HepG2 (cell line): ENCODE data around the gene SS18L1. TPM values are rescaled to one million over a fixed set of nuclear protein-coding genes. Genes with fewer than 3 reads are reported as not detected.
A peak's percentile ranks its signal among the peaks of the same experiment; 100 is the strongest.

Experiments
- CEBPG ChIP-seq: IDR thresholded peaks from 2 replicates; pipeline ENCODE4 v1.6.1; 2016
- CENPX ChIP-seq: sonication (generic); formaldehyde crosslinking; IDR thresholded peaks from 2 replicates; pipeline ENCODE4 v1.9.0; 2021; ENCODE audit warnings: mild to moderate bottlenecking, missing genetic modification reagents, moderate library complexity
- DMAP1 ChIP-seq: IDR thresholded peaks from 2 replicates; pipeline ENCODE4 v1.6.1; 2016
- ERF ChIP-seq: IDR thresholded peaks from 2 replicates; pipeline ENCODE4 v1.6.1; 2018; ENCODE audit warnings: missing biosample characterization, missing genetic modification reagents
- HMG20A ChIP-seq: IDR thresholded peaks from 2 replicates; pipeline ENCODE4 v1.6.1; 2016; ENCODE audit warnings: borderline replicate concordance
- HOXA5 ChIP-seq: sonication (generic); formaldehyde crosslinking; IDR thresholded peaks from 2 replicates; pipeline ENCODE4 v1.4.0; 2020; ENCODE audit warnings: missing genetic modification reagents
- MTF2 ChIP-seq: sonication (generic); formaldehyde crosslinking; IDR thresholded peaks from 2 replicates; pipeline ENCODE4 v1.5.0; 2020; ENCODE audit warnings: missing genetic modification reagents, borderline replicate concordance
- MYNN ChIP-seq: sonication (generic); formaldehyde crosslinking; IDR thresholded peaks from 2 replicates; pipeline ENCODE4 v1.4.0; 2020; ENCODE audit warnings: mild to moderate bottlenecking, low read depth, missing genetic modification reagents
- NR3C1 ChIP-seq: sonication (generic); formaldehyde crosslinking; IDR thresholded peaks from 2 replicates; pipeline ENCODE4 v1.4.0; 2020; ENCODE audit warnings: missing genetic modification reagents
- REL ChIP-seq: sonication (generic); formaldehyde crosslinking; conservative IDR thresholded peaks from 2 replicates; pipeline ENCODE4 v1.8.0; 2022; ENCODE audit warnings: mild to moderate bottlenecking, missing genetic modification reagents, moderate library complexity
- TCF7 ChIP-seq: sonication (generic); IDR thresholded peaks from 2 replicates; pipeline ENCODE4 v1.6.1; 2016; ENCODE audit warnings: antibody characterized with exemption, low read depth
- ZBTB7A ChIP-seq: sonication (generic); formaldehyde crosslinking; IDR thresholded peaks from 2 replicates; pipeline ENCODE4 v1.8.0; 2022; ENCODE audit warnings: mild to moderate bottlenecking, missing genetic modification reagents
- ZFP36 ChIP-seq: fragments of 150-350 bp; IDR thresholded peaks from 2 replicates; pipeline ENCODE4 v1.6.1; 2018; ENCODE audit warnings: borderline replicate concordance, low read length, low read depth; ENCODE audit not compliant: partially characterized antibody
- ZFYVE20 ChIP-seq: sonication (generic); formaldehyde crosslinking; IDR thresholded peaks from 2 replicates; pipeline ENCODE4 v1.8.0; 2023; ENCODE audit warnings: low read depth, mild to moderate bottlenecking, moderate library complexity, missing genetic modification reagents, borderline replicate concordance
- ZNF136 ChIP-seq: sonication (generic); formaldehyde crosslinking; IDR thresholded peaks from 2 replicates; pipeline ENCODE4 v1.8.1; 2022; ENCODE audit warnings: low read depth, mild to moderate bottlenecking, moderate library complexity, missing genetic modification reagents
- ZNF563 ChIP-seq: sonication (generic); formaldehyde crosslinking; IDR thresholded peaks from 2 replicates; pipeline ENCODE4 v1.8.0; 2022; ENCODE audit warnings: mild to moderate bottlenecking, moderate library complexity, missing genetic modification reagents
- ZNF564 ChIP-seq: sonication (generic); formaldehyde crosslinking; IDR thresholded peaks from 2 replicates; pipeline ENCODE4 v1.8.1; 2023; ENCODE audit warnings: mild to moderate bottlenecking, missing genetic modification reagents
- ZNF678 ChIP-seq: sonication (generic); formaldehyde crosslinking; IDR thresholded peaks from 2 replicates; pipeline ENCODE4 v1.4.0; 2020; ENCODE audit warnings: mild to moderate bottlenecking, missing genetic modification reagents
- polyA plus RNA-seq, 8 experiments: library from polyadenylated mRNA; depleted of rRNA in 3 of 8; stranded (reverse) in 7 of 8; unstranded in 1 of 8; fragments of >200 nt; fragmentation: Illumina TruSeq in 4 of 8; extraction: Trizol in 4 of 8; gene quantifications; 2 replicates each; pipeline versions ENCODE4 v1.2.1 to v1.2.3, GENCODE V29; 2011 to 2016; ENCODE audit warnings: low read depth in 4 of 8, missing spikeins in 1 of 8, mixed read lengths in 1 of 8; ENCODE audit not compliant: insufficient read depth in 1 of 8
- total RNA-seq, 5 experiments: library from RNA; depleted of rRNA; stranded (reverse); fragments of >200 nt; fragmentation: Illumina TruSeq; extraction: Trizol; gene quantifications; 2 replicates each; pipeline ENCODE4 v1.2.3, GENCODE V29; 2016; ENCODE audit warnings: low read depth in 1 of 5
- TF ChIP-seq, protein P1 (sequence below): sonication (generic); formaldehyde crosslinking; IDR thresholded peaks from 2 replicates; pipeline ENCODE4 v1.5.1; 2020; ENCODE audit warnings: mild to moderate bottlenecking, moderate library complexity, missing genetic modification reagents
- TF ChIP-seq, protein P2 (sequence below), 2 experiments: sonication (generic) in 1 of 2; formaldehyde crosslinking in 1 of 2; IDR thresholded peaks; 2 replicates each; pipeline versions ENCODE4 v1.6.1 to v1.9.0; 2014 to 2022; ENCODE audit warnings: antibody characterized with exemption in 1 of 2, borderline replicate concordance in 1 of 2, inconsistent platforms in 1 of 2, low read depth in 1 of 2, missing genetic modification reagents in 1 of 2
- TF ChIP-seq, protein P3 (sequence below): sonication (generic); formaldehyde crosslinking; IDR thresholded peaks from 2 replicates; pipeline ENCODE4 v1.4.0; 2020; ENCODE audit warnings: missing genetic modification reagents

SS18L1 gene
- total and polyA plus RNA-seq, 2 of the 13 experiments (the other 11 are each of a cell fraction or from before 2014, with no cell fraction given), result 17.8 to 27.6 TPM

DNA sequence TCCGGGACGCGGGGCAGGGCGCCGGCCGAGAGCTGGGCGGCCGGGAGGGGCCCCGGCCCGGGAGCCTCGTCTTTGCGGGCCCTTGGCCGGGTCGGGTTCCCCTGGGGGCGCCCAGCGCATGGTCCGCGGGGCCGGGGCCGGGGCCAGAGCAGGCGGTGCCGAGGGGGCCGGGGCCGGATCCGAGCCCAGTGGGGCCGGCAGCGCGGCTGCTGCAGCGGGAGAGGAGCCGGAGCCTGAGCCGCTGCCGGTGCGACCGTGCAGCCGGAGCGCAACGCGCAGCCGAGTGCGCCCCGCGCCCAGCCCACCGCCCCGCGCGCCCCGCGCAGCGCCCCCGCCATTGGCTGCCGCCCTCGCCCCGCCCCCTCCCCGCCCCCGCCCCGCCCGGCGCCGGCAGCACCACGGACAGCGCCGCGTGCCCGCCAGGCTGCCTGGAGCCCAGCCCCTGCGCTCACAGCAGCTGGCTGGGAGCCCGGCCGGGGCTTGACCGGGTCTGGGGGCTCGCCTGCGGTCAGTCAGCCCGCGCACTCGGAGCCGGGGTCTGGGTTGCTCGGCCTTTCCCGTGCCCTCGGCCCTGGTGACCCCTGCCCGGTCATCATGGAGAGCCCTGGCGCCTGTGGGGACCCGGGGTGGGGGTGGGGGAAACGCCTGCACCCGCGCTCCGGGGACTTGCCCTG lies 76.6 kb downstream of the SS18L1 start, which contains the start of gene HRH3 (continued):
- TF ChIP-seq ZNF564, result peak; percentile 89; the same call in 1 of the 2 replicates
- TF ChIP-seq MYNN (CRISPR knock-in tag), result 0 out of 2 replicates have a peak, but pooled peaks have one; percentile 57
- TF ChIP-seq CEBPG (CRISPR knock-in tag), result no peak
- no peak for TF ChIP-seq HMG20A (CRISPR knock-in tag)
- TF ChIP-seq, protein P1, sequence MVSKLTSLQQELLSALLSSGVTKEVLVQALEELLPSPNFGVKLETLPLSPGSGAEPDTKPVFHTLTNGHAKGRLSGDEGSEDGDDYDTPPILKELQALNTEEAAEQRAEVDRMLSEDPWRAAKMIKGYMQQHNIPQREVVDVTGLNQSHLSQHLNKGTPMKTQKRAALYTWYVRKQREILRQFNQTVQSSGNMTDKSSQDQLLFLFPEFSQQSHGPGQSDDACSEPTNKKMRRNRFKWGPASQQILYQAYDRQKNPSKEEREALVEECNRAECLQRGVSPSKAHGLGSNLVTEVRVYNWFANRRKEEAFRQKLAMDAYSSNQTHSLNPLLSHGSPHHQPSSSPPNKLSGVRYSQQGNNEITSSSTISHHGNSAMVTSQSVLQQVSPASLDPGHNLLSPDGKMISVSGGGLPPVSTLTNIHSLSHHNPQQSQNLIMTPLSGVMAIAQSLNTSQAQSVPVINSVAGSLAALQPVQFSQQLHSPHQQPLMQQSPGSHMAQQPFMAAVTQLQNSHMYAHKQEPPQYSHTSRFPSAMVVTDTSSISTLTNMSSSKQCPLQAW (CRISPR knock-in tag), result no peak
- peak; percentile 79; the same call in 1 of the 2 replicates for TF ChIP-seq ZNF563 (CRISPR knock-in tag)
- no peak for TF ChIP-seq ZFP36
- peak; percentile 88; the same call in 1 of the 2 replicates for TF ChIP-seq HOXA5 (CRISPR knock-in tag)
- no peak for TF ChIP-seq ZBTB7A (CRISPR knock-in tag)
- TF ChIP-seq ZNF136, result no peak
- TF ChIP-seq, protein P2, sequence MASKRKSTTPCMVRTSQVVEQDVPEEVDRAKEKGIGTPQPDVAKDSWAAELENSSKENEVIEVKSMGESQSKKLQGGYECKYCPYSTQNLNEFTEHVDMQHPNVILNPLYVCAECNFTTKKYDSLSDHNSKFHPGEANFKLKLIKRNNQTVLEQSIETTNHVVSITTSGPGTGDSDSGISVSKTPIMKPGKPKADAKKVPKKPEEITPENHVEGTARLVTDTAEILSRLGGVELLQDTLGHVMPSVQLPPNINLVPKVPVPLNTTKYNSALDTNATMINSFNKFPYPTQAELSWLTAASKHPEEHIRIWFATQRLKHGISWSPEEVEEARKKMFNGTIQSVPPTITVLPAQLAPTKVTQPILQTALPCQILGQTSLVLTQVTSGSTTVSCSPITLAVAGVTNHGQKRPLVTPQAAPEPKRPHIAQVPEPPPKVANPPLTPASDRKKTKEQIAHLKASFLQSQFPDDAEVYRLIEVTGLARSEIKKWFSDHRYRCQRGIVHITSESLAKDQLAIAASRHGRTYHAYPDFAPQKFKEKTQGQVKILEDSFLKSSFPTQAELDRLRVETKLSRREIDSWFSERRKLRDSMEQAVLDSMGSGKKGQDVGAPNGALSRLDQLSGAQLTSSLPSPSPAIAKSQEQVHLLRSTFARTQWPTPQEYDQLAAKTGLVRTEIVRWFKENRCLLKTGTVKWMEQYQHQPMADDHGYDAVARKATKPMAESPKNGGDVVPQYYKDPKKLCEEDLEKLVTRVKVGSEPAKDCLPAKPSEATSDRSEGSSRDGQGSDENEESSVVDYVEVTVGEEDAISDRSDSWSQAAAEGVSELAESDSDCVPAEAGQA (IDR thresholded peaks at IDR 0.05; ENCODE audit: low read depth), result no peak
- TF ChIP-seq, protein P2 (CRISPR knock-in tag; IDR thresholded peaks at IDR 0.05; ENCODE audit: borderline replicate concordance), result peak; percentile 3; the same call in 1 of the 2 replicates
- 0 out of 2 replicates have a peak, but pooled peaks have one; percentile 49 for TF ChIP-seq REL (CRISPR knock-in tag)
- TF ChIP-seq NR3C1 (CRISPR knock-in tag), result no peak
- peak; percentile 83; the same call in 1 of the 2 replicates for TF ChIP-seq ZFYVE20
- TF ChIP-seq ZNF678 (CRISPR knock-in tag), result no peak
- no peak for TF ChIP-seq TCF7
- TF ChIP-seq CENPX (CRISPR knock-in tag), result no peak
- TF ChIP-seq ERF (CRISPR knock-in tag), result peak; percentile 90
- TF ChIP-seq MTF2, result peak; percentile 90; the same call in 1 of the 2 replicates
- TF ChIP-seq DMAP1 (CRISPR knock-in tag), result no peak
- TF ChIP-seq, protein P3, sequence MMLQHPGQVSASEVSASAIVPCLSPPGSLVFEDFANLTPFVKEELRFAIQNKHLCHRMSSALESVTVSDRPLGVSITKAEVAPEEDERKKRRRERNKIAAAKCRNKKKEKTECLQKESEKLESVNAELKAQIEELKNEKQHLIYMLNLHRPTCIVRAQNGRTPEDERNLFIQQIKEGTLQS (CRISPR knock-in tag), result peak; percentile 70; the same call in 1 of the 2 replicates
